Fibroblast of villous mesenchyme (primary cell): Measurements from ENCODE around the gene PNMT. TPM values are rescaled to one million over a fixed set of nuclear protein-coding genes. Genes with fewer than 3 reads are reported as not detected.

Experiments used
- DNase-seq: peaks from one replicate; pipeline ENCODE4 v3.0.0-alpha.2; 2010; ENCODE audit warnings: low read depth
- H3K4me3 ChIP-seq: 2 replicates; pipeline ENCODE4 v1.5.1; 2011; ENCODE audit warnings: low read depth, mild to moderate bottlenecking, low read length
- CTCF ChIP-seq: IDR thresholded peaks from 2 replicates; pipeline ENCODE4 v1.5.1; 2012; ENCODE audit warnings: low read depth, mild to moderate bottlenecking, low read length; ENCODE audit not compliant: insufficient read depth
- total RNA-seq: library from RNA; depleted of rRNA; stranded (reverse); fragments of >200 nt; gene quantifications from 2 replicates; pipeline ENCODE4 v1.2.3, GENCODE V29; 2012

Gene PNMT
- total RNA-seq, 1 donor = not detected

GRCh38 chr17:39714234-39714633 lies 46.0 kb downstream of the PNMT start:
- H3K4me3 ChIP-seq = no peak overlapping the region
- DNase-seq = no peak

GRCh38 chr17:39715375-39716072 lies 47.3 kb downstream of the PNMT start:
- DNase-seq = no peak
- H3K4me3 ChIP-seq = no peak overlapping the region
- TF ChIP-seq CTCF = no peak

More at GRCh38 chr17:39714234-39714633, 46.0 kb downstream of the PNMT start:
- no peak for TF ChIP-seq CTCF

- no peak for TF ChIP-seq CTCF
- no peak for DNase-seq
- H3K4me3 ChIP-seq = no peak overlapping the region
Measured at GRCh38 chr17:39716073-39716818, 48.0 kb downstream of the PNMT start.

- H3K4me3 ChIP-seq = no peak overlapping the region
- no peak for TF ChIP-seq CTCF
- DNase-seq = no peak
Measured at GRCh38 chr17:39716879-39717536, 48.8 kb downstream of the PNMT start.

- no peak overlapping the region for H3K4me3 ChIP-seq
- no peak for DNase-seq
- TF ChIP-seq CTCF = no peak
Measured at GRCh38 chr17:39717660-39718059, 49.4 kb downstream of the PNMT start.

GRCh38 chr17:39719563-39720355 lies 51.5 kb downstream of the PNMT start:
- no peak overlapping the region for H3K4me3 ChIP-seq
- DNase-seq = no peak
- no peak for TF ChIP-seq CTCF
